Panc1 (cell line): ENCODE data around the gene CDX1.

Source experiments
- POLR2AphosphoS5 ChIP-seq: IDR thresholded peaks from 2 replicates; pipeline ENCODE4 v1.6.1; 2012; ENCODE audit warnings: mild to moderate bottlenecking, low read depth, low read length, moderate library complexity
- TF ChIP-seq, protein P1 (sequence below): fragments of 450-650 bp; IDR thresholded peaks from 2 replicates; pipeline ENCODE4 v1.5.1; 2017; ENCODE audit warnings: mild to moderate bottlenecking
- TF ChIP-seq, protein P2 (sequence below), 2 experiments: IDR thresholded peaks; 2 replicates each; pipeline ENCODE4 v1.6.1; 2011 to 2012; ENCODE audit warnings: low read depth in 2 of 2, control low read depth in 1 of 2, low read length in 1 of 2, mild to moderate bottlenecking in 1 of 2, moderate library complexity in 1 of 2; ENCODE audit not compliant: insufficient read depth in 1 of 2

GRCh38 chr5:150160448-150161081, 6.0 kb upstream of the CDX1 start:
- TF ChIP-seq, protein P1, sequence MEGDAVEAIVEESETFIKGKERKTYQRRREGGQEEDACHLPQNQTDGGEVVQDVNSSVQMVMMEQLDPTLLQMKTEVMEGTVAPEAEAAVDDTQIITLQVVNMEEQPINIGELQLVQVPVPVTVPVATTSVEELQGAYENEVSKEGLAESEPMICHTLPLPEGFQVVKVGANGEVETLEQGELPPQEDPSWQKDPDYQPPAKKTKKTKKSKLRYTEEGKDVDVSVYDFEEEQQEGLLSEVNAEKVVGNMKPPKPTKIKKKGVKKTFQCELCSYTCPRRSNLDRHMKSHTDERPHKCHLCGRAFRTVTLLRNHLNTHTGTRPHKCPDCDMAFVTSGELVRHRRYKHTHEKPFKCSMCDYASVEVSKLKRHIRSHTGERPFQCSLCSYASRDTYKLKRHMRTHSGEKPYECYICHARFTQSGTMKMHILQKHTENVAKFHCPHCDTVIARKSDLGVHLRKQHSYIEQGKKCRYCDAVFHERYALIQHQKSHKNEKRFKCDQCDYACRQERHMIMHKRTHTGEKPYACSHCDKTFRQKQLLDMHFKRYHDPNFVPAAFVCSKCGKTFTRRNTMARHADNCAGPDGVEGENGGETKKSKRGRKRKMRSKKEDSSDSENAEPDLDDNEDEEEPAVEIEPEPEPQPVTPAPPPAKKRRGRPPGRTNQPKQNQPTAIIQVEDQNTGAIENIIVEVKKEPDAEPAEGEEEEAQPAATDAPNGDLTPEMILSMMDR, result no peak
- TF ChIP-seq POLR2AphosphoS5, result no peak
- TF ChIP-seq, protein P2, sequence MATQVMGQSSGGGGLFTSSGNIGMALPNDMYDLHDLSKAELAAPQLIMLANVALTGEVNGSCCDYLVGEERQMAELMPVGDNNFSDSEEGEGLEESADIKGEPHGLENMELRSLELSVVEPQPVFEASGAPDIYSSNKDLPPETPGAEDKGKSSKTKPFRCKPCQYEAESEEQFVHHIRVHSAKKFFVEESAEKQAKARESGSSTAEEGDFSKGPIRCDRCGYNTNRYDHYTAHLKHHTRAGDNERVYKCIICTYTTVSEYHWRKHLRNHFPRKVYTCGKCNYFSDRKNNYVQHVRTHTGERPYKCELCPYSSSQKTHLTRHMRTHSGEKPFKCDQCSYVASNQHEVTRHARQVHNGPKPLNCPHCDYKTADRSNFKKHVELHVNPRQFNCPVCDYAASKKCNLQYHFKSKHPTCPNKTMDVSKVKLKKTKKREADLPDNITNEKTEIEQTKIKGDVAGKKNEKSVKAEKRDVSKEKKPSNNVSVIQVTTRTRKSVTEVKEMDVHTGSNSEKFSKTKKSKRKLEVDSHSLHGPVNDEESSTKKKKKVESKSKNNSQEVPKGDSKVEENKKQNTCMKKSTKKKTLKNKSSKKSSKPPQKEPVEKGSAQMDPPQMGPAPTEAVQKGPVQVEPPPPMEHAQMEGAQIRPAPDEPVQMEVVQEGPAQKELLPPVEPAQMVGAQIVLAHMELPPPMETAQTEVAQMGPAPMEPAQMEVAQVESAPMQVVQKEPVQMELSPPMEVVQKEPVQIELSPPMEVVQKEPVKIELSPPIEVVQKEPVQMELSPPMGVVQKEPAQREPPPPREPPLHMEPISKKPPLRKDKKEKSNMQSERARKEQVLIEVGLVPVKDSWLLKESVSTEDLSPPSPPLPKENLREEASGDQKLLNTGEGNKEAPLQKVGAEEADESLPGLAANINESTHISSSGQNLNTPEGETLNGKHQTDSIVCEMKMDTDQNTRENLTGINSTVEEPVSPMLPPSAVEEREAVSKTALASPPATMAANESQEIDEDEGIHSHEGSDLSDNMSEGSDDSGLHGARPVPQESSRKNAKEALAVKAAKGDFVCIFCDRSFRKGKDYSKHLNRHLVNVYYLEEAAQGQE (IDR thresholded peaks at IDR 0.05; ENCODE audit: insufficient read depth in 1 of 2, low read depth in 2 of 2, low read length in 1 of 2), result no peak
